GM12864 (cell line): ENCODE data around the gene NPW.
"Not testable (repeated sequence)": the region's sequence is repeated elsewhere in the genome, so short reads cannot be mapped to it uniquely, and the experiment has no call there.

Source experiments
- DNase-seq: peaks from one replicate; pipeline ENCODE4 v3.0.0-alpha.2; 2011; ENCODE audit warnings: low read depth
- H3K4me3 ChIP-seq: 2 replicates; pipeline ENCODE4 v1.5.1; 2011; ENCODE audit warnings: mild to moderate bottlenecking, low read depth, low read length, control low read depth
- TF ChIP-seq, protein P1 (sequence below): IDR thresholded peaks from 2 replicates; pipeline ENCODE4 v1.5.1; 2011; ENCODE audit warnings: low read depth, mild to moderate bottlenecking, moderate library complexity, low read length, control low read depth, inconsistent platforms; ENCODE audit errors: missing control alignments

Gene NPW

DNA sequence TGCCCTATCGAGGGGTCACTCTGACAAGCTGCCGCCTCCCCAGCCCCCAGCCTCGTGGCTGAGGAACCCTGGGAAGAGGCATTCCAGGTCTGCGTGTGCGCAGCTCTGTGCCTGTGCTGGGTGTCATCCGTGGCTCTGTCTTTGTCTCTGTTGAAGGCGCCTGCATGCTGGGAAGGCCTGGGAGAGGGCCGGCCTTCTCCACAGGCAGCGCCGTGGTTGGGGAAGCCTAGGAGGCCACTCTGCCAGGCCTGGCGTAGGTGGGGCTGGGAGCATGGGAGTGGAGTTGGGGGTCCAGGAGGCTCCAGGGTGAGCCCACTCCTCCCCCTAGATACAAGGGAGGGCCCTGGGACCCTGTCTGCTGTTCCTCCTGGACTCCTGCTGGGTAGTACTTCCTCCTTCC, 10.5 kb downstream of the NPW start:
- no peak for DNase-seq
- no peak overlapping the region for H3K4me3 ChIP-seq
- TF ChIP-seq, protein P1, sequence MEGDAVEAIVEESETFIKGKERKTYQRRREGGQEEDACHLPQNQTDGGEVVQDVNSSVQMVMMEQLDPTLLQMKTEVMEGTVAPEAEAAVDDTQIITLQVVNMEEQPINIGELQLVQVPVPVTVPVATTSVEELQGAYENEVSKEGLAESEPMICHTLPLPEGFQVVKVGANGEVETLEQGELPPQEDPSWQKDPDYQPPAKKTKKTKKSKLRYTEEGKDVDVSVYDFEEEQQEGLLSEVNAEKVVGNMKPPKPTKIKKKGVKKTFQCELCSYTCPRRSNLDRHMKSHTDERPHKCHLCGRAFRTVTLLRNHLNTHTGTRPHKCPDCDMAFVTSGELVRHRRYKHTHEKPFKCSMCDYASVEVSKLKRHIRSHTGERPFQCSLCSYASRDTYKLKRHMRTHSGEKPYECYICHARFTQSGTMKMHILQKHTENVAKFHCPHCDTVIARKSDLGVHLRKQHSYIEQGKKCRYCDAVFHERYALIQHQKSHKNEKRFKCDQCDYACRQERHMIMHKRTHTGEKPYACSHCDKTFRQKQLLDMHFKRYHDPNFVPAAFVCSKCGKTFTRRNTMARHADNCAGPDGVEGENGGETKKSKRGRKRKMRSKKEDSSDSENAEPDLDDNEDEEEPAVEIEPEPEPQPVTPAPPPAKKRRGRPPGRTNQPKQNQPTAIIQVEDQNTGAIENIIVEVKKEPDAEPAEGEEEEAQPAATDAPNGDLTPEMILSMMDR: no peak

GRCh38 chr16:2031081-2031577, 11.5 kb downstream of the NPW start:
- DNase-seq: no peak
- H3K4me3 ChIP-seq: no peak overlapping the region
- TF ChIP-seq, protein P1: no peak

GRCh38 chr16:2032285-2033056, 12.9 kb downstream of the NPW start:
- TF ChIP-seq, protein P1: no peak
- DNase-seq: no peak
- no peak overlapping the region for H3K4me3 ChIP-seq

DNA sequence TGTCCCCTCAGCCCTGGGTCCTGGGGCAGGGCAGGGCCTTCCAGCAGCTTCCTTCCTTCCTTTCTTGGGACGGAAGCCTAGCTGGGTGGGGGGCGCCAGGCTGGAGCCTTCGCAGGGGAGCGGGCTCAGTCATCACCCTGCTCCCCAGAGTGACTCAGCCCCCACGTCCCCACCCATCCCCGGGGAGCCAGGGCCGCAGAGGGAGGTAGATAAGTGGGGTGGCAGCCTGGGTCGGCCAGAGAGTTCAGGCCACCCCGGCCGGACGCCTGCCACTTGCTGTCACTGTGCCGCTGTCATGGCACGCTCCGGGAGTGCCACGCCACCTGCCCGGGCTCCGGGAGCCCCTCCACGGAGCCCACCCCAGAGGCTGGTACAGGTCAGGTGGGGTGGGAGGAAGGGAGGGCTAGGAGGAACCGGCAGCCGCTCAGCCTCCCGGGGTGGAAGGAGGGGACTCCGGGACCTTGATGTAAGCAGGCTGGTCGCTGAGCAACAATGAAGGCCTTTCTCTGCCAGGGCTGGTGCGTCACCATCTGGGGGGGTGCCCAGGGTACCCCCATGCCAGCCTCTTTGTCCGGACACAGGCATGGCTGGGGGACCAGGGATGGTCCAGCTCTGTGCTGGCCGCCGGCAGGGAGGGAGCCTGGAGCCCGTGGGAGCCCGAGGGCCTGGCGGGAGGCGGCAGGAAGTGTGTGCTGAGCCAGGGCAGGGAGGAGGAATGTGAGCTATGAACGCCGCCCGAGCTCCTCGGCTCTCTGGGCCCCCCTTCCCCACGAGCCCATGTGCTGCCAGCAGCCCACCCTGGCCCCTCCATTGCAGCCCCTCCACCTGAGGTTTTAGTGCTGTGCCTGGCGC, 13.7 kb downstream of the NPW start:
- TF ChIP-seq, protein P1: no peak
- no peak for DNase-seq
- no peak overlapping the region for H3K4me3 ChIP-seq

- not testable (repeated sequence) for DNase-seq, H3K4me3 ChIP-seq
Measured at GRCh38 chr16:2033909-2034695, 14.5 kb downstream of the NPW start.

DNA sequence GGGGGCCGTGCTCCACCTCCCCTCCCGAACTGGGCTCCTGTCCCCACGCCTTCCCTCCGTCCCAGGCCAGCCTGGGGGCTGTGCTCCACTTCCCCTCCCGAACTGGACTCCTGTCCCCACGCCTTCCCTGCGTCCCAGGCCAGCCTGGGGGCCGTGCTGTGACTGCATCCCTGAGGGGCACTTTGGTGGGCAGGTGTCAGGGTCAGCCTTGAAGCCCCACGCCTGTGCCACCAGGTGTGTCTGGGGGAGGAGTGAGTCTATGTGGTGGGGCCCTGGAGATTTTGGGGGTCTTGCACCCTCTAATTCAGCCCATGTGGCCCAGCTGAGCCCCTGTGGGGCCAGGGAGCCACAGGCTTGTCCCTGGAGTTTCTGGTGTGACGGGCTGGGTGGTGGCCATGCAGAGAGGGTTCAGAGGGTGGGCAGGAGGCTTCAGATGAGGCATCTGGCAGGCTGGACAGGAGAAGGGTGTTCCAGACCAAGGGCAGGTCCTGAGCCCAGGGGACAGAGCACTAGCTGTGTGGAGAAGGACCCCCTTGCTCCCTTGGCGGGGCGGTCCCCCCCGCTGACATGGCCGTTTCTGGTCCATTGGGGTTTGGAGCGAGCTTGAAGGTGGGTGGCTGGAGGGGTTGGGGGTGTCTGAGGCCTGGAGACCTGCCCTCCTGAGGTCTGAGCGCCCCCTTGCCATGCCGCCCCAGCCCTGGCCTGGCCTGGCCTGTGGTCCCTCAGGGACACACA, 15.3 kb downstream of the NPW start:
- DNase-seq: no peak
- TF ChIP-seq, protein P1: no peak
- no peak overlapping the region for H3K4me3 ChIP-seq
